ENCODE results near the gene IL17REL. TPM values are rescaled to one million over a fixed set of nuclear protein-coding genes. Genes with fewer than 3 reads are reported as not detected.

IL17REL gene
- total and polyA plus RNA-seq, 2 of the 13 experiments (the other 11 are each of a cell fraction or from before 2014, with no cell fraction given): not detected

DNA sequence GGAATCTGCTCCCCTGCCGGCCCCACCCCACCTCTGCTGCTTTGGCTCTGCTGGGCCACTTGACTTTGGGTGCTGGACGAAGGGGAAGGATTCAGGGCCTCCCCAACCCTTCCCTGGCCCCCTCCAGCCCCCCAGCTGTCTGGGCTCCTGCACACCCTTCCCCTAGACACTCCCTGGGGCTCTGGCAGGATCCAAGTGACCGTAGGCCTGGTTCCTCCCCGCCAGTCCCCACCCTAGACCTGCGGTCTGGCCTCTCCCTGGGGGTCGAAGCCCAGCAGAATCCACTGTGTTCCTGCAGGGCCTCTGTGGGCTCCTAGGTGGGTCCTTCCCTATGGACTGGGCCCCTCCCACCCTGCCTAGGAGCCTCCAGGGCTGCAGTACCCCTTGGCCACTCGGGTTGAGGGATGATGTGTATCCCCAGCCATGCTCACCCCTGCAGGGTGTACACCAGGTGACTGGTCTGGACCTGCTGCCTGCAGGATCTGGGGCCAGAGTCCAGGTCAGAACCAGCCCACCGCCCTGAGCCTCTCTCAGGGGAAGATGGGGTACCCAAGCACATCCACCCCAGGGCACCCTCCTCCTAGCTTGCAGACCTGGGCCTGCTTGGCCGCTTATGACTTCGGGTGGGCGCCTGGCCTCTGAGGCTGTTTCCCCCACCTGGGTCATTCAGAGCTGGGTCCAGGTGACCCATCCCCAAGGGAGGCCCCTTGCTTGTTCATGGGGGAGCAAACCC is 46.4 kb downstream of the IL17REL start (continued):
- TF ChIP-seq, protein P1, sequence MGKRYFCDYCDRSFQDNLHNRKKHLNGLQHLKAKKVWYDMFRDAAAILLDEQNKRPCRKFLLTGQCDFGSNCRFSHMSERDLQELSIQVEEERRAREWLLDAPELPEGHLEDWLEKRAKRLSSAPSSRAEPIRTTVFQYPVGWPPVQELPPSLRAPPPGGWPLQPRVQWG (CRISPR knock-in tag; IDR thresholded peaks at IDR 0.05; ENCODE audit: borderline replicate concordance, low read depth): no peak
- TF ChIP-seq ZNF367 (CRISPR knock-in tag; IDR thresholded peaks at IDR 0.05; ENCODE audit: borderline replicate concordance) (no peak), TFDP1 (CRISPR knock-in tag; IDR thresholded peaks at IDR 0.05; ENCODE audit: borderline replicate concordance) (0 out of 2 replicates have a peak, but pooled peaks have one; percentile 10), TRIM24 (CRISPR knock-in tag; IDR thresholded peaks at IDR 0.05) (peak; percentile 34; the same call in 1 of the 2 replicates), MIER3 (CRISPR knock-in tag; IDR thresholded peaks at IDR 0.05; ENCODE audit: borderline replicate concordance) (0 out of 2 replicates have a peak, but pooled peaks have one; percentile 1), IRF9 (CRISPR knock-in tag; IDR thresholded peaks at IDR 0.05; ENCODE audit: borderline replicate concordance) (0 out of 2 replicates have a peak, but pooled peaks have one; percentile 35), SOX5 (CRISPR knock-in tag; IDR thresholded peaks at IDR 0.05; ENCODE audit: borderline replicate concordance) (peak; percentile 4; the same call in 1 of the 2 replicates), THYN1 (CRISPR knock-in tag; IDR thresholded peaks at IDR 0.05; ENCODE audit: borderline replicate concordance, low read depth) (no peak), ZNF788 (CRISPR knock-in tag; IDR thresholded peaks at IDR 0.05; ENCODE audit: borderline replicate concordance) (no peak), ELF1 (CRISPR knock-in tag; IDR thresholded peaks at IDR 0.05) (no peak), NR3C1 (CRISPR knock-in tag; IDR thresholded peaks at IDR 0.05) (no peak), RXRA (CRISPR knock-in tag; IDR thresholded peaks at IDR 0.05) (peak; percentile 43), NFATC3 (CRISPR knock-in tag; IDR thresholded peaks at IDR 0.05) (no peak), RXRB (CRISPR knock-in tag; IDR thresholded peaks at IDR 0.05; ENCODE audit: borderline replicate concordance) (peak; percentile 7; the same call in 1 of the 2 replicates), ZNF430 (CRISPR knock-in tag; IDR thresholded peaks at IDR 0.05) (0 out of 2 replicates have a peak, but pooled peaks have one; percentile 18), LCORL (IDR thresholded peaks at IDR 0.05) (no peak), LCORL (CRISPR knock-in tag; IDR thresholded peaks at IDR 0.05) (peak; percentile 8; the same call in 1 of the 2 replicates)
- TF ChIP-seq, protein P2, sequence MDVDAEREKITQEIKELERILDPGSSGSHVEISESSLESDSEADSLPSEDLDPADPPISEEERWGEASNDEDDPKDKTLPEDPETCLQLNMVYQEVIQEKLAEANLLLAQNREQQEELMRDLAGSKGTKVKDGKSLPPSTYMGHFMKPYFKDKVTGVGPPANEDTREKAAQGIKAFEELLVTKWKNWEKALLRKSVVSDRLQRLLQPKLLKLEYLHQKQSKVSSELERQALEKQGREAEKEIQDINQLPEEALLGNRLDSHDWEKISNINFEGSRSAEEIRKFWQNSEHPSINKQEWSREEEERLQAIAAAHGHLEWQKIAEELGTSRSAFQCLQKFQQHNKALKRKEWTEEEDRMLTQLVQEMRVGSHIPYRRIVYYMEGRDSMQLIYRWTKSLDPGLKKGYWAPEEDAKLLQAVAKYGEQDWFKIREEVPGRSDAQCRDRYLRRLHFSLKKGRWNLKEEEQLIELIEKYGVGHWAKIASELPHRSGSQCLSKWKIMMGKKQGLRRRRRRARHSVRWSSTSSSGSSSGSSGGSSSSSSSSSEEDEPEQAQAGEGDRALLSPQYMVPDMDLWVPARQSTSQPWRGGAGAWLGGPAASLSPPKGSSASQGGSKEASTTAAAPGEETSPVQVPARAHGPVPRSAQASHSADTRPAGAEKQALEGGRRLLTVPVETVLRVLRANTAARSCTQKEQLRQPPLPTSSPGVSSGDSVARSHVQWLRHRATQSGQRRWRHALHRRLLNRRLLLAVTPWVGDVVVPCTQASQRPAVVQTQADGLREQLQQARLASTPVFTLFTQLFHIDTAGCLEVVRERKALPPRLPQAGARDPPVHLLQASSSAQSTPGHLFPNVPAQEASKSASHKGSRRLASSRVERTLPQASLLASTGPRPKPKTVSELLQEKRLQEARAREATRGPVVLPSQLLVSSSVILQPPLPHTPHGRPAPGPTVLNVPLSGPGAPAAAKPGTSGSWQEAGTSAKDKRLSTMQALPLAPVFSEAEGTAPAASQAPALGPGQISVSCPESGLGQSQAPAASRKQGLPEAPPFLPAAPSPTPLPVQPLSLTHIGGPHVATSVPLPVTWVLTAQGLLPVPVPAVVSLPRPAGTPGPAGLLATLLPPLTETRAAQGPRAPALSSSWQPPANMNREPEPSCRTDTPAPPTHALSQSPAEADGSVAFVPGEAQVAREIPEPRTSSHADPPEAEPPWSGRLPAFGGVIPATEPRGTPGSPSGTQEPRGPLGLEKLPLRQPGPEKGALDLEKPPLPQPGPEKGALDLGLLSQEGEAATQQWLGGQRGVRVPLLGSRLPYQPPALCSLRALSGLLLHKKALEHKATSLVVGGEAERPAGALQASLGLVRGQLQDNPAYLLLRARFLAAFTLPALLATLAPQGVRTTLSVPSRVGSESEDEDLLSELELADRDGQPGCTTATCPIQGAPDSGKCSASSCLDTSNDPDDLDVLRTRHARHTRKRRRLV (CRISPR knock-in tag; IDR thresholded peaks at IDR 0.05): no peak
- TF ChIP-seq, protein P3, sequence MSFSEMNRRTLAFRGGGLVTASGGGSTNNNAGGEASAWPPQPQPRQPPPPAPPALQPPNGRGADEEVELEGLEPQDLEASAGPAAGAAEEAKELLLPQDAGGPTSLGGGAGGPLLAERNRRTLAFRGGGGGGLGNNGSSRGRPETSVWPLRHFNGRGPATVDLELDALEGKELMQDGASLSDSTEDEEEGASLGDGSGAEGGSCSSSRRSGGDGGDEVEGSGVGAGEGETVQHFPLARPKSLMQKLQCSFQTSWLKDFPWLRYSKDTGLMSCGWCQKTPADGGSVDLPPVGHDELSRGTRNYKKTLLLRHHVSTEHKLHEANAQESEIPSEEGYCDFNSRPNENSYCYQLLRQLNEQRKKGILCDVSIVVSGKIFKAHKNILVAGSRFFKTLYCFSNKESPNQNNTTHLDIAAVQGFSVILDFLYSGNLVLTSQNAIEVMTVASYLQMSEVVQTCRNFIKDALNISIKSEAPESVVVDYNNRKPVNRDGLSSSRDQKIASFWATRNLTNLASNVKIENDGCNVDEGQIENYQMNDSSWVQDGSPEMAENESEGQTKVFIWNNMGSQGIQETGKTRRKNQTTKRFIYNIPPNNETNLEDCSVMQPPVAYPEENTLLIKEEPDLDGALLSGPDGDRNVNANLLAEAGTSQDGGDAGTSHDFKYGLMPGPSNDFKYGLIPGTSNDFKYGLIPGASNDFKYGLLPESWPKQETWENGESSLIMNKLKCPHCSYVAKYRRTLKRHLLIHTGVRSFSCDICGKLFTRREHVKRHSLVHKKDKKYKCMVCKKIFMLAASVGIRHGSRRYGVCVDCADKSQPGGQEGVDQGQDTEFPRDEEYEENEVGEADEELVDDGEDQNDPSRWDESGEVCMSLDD (CRISPR knock-in tag; IDR thresholded peaks at IDR 0.05; ENCODE audit: borderline replicate concordance): 0 out of 2 replicates have a peak, but pooled peaks have one; percentile 42

All from HepG2 (cell line).